GM18505 (cell line): Measurements from ENCODE around the gene TRIM65.
"Not testable (repeated sequence)": the region's sequence is repeated elsewhere in the genome, so short reads cannot be mapped to it uniquely, and the experiment has no call there.

Source experiments
- ATAC-seq: cut with Tn5 transposase; IDR thresholded peaks from one replicate; pipeline ENCODE4 v1.9.1; 2021; ENCODE audit not compliant: unreplicated experiment
- POLR2A ChIP-seq: IDR thresholded peaks from 4 replicates; pipeline ENCODE4 v1.6.1; 2011; ENCODE audit warnings: borderline replicate concordance; ENCODE audit not compliant: insufficient read depth, insufficient read length; ENCODE audit errors: extremely low read depth

TRIM65 gene

DNA sequence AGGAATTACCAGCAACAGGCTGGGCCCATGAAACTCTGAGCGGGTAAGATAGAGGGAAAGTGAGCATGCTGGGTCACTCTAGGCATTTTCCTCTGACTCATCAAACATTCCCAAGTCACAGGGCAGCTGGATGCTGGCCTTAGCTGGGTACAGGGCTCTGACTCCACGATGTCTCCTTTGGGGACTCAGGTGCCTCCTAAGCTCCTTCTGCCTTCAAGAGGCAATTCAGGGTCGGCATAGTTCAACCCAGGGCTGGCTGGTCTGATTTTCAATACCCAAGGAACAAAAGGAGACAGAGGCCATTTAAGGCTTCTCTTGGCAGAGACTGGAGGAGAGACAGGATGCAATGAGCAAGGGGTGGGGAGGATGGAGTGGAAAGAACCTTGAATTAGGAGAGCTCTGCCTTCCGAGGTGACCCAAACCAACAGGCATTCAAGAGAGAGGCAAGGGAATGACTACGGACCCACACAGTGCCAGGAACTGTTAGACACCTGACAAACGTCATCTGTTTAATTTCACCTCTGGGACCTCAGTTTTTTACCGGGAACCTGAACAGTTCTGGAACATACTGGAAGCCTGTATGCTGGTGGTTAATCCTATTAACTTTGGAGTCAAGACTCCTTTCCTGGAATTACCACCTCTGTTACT lies 42.5 kb downstream of the TRIM65 start:
- ATAC-seq = no peak

DNA sequence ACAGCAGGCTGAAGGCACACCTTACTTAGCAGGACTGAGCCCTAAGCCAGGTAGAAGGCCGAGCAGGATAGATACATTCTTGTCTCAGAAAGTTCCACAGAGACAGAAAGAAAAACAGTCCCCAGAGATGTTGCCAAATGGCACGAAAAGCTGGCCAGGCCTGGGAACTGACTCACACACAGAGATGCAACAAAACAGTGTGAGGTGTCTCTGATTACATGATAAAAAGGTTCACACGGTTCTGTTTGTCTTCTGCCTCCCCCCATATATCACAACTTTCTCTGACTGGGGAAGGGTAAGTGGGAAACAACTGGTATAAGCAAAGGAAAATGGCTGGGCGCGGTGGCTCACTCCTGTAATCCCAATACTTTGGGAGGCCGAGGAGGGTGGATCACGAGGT lies 43.3 kb downstream of the TRIM65 start:
- TF ChIP-seq POLR2A = no peak
- ATAC-seq = no peak

More for the DNA sequence above, 42.5 kb downstream of the TRIM65 start:
- TF ChIP-seq POLR2A = no peak

DNA sequence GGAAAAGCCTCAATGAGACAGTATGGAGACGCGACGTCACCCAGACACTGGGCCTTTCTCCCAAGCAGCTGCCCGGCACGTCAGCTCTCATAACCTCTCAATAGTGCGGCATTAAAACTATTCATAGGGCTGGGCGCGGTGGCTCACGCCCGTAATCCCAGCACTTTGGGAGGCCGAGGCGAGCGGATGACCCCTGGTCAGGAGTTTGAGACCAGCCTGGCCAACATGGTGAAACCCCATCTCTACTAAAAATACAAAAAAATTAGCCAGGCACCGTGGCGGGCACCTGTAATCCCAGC lies 45.1 kb downstream of the TRIM65 start:
- ATAC-seq = not testable (repeated sequence)

DNA sequence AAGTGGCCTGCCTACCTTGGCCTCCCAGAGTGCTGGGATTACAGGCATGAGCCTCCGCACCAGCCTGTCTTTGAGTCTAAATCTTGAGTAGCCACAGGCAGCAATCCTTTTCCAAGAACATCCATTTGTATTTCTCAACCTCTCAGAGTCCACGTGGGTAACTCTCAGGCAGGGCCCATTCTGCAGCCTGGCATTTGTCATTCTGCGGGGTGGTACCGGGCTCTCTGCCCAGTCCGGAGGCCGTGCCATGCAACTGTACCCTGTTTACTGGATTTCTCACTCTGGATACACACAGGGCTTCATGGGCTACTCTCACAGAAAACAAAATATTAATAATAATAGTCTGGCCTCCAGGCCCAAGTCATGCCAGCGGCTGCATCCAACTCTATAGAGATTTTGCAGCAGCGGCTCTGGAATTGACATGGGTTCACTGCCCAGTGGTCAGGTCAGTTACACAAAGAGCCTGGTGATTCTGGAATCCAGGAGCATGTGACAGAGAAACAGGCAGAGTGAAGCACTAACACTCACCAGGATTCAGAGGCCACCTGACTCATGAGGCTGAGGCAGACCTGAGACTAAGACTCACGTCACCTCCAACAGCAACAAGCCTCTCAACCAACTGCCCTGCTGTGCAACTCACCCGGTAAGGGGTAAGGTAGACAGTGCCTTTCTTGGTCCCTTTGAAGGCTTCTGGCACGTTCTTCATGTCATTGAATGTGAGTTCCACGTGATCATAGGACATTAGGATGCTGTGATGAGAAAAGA lies 45.6 kb downstream of the TRIM65 start:
- TF ChIP-seq POLR2A = no peak
- ATAC-seq = no peak

DNA sequence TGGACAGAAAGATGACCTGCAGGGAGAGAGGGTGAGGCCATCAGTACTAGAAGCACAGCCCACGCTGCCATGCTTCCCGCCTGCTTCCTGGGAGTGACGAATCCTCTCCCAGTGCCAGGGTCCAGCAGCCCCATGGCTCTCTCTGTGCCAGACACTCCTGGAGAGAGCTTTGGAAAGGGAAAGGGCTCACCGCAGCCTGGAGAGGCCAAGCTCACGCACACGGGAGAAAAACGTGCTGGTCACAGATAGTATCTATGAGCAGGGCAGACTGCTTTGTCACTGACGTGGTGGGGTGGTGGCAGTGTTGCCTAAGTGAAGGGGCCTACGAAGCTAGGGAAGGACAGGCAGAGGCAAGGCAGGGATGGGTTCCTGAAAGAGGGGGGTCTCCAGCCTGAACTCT lies 47.0 kb downstream of the TRIM65 start:
- ATAC-seq = no peak
- no peak for TF ChIP-seq POLR2A

DNA sequence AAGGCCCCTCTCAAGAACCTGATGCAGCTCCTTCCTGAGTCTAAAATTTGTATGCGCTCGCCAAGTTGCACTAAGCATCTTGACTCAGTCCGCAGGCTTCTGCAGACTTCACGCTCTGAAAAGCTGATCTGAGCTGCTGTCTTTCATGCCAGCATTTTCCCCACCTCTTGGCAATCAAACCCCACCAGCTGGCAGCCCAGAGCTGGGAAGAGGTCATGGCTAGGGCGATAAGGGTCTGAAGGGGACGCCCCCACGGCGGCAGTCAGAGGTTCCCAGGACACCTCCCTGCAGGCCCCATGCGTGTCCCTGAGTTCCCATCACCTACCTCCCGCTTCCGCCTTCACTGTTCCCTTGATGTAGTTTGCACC lies 47.5 kb downstream of the TRIM65 start:
- TF ChIP-seq POLR2A = no peak
- ATAC-seq = no peak

DNA sequence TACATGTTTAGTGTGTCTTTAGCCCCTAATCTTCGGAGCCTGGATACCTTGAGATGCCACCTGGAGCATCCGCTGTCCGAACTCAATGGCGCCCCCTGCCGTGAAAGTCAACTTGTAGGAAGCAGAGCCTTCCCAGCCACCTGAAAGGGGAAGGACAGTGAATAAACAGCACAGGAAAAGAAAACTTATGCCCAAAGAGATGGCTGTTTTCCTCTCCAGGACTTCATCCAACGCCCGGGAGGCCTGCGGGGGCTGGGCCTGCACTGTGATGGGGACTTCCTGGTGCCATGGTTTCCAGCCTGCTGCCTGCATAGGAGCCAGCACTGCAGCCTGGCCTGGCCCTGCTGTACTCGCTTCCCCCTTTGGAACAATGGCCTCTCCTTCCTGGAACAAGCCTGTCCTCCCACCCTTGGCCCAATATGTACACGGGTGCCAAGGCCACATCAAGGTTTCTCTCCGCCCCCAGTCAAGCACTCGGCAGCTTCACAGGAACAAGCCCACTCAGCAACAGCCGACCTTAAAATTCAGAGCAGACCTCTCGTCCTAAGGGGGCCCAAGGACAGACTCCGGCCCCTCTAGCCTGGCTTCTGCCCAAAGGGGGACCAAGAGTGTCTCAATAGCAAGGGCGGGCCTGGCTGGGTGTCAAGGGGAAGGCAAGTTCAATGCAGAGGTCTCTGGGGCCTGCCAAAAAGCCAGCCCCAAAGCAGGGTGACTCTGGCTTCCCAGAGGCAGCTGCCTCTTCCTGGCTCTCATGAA lies 48.0 kb downstream of the TRIM65 start:
- no peak for ATAC-seq
- TF ChIP-seq POLR2A = no peak

DNA sequence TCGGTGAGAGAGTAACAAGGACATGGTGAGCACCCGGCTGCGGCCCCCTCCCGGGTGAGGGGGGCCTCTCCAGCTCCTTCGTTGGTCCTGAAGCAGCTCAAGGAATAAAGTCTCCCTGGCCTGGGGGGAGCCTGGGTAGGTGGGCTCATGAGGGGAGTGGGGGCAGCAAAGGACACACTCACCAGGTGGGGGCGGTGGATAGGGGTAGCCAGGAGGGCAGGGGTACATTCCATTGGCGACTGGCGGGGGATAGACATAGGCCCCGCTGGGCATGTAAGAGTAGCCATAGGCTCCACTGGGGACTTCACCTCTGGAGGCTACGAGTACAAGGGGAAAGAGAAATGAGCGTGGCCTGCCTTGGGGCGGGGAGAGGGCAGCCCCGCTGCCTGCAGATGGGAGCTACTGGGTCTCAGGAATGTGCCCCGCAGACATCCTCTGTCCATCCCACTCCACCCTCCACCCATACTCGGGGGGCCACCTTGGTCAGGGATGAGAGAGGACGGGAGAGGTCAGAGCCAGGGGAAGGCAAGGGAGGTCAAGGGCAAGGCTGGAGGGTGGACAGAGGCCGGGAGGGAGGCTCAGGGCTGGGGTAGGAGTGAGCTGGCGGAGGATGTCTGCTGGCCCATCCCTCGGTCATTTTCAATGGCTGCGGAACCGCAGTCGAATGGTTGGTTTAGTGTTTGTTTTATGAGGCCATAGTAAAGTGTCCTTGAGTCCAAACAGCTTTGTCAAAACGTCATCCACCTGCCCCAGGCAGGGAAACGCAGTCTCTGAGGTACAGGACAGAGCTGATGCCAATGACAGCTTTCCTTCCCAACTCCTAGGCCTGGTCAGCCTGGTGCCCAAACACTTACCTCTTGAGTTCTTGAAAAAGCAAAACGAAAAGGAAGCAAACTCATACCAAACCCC lies 48.9 kb downstream of the TRIM65 start:
- no peak for TF ChIP-seq POLR2A
- no peak for ATAC-seq

DNA sequence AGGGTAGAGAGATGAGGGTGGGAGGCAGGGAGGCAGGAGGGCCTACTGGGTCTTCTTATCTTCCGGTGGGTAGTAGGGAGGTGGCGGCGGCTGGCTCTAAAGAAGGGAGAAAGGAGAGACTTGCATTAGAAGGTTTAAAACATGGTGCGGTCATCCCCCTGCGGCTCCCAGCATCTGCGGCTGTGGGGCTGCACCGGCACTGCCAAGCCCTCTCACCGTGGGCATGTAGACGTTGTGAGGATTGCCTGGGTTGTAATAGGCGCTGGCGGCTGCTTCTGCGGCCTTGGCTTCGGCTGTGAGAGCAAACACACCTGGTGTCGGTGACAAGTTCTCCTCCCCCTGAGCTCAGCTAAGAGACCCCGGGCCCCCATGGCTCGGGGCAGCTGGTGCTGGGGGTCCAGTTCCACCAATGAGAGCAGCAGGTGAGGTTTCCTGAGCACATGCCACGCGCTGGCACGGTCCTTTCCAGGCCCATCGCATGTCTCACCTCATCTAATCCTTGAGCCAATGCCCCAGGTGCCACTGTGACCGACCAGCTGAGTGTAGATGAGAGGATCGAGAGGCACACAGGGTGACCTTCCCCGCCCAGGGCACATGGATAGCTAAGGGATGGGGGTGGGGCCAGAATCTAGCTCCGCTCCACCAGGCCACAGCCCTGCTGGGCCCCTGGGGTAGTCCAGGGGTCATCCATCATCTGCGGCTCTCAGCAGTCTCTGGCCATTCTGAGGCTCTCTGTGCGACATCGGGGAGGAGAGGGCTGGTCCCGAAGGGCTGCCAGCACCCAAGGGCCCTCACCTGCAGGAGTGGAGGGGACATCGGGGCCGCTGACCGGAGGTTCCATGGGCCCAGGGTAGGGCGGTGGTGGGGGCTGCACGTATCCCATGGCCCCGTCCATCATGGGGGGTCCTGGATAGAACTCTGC lies 49.8 kb downstream of the TRIM65 start:
- ATAC-seq = no peak
- TF ChIP-seq POLR2A = no peak

DNA sequence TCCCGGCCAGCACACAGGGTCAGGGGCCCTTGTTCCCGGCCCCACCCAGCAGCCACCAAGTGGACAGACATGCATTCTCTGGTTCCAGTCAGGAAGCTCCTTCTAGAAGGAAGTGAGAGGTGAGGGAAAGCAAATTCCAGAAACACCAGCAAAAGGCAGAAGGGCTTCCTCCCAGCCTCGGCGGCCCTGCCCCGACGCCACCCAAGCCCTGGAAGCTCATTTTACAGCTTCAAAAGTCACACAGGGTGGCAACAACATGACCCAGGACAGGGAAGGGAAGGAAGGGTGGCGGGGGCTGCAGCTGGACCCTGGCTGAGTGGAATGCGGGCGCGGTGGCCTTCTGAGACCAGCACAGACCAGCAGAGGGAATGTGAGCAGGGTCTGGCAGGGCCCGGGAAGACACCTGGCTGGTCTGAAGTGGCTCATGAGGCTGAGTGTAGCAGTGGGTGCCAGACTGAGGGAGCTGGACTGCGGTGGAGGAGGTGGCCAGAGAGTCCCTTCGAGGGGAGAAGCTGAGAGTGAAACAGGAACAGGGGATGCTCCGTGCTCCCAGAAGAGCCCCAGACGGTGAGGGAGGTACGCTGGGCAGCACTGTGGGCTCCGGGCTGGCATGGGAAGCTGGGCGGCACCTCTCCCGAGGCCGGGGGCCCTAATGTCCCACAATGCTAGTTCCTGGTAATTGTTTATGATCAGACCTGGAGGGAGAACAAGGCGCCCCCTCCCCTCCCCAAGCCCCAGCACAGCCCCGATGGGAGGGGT lies 50.6 kb downstream of the TRIM65 start:
- TF ChIP-seq POLR2A = no peak
- no peak for ATAC-seq

DNA sequence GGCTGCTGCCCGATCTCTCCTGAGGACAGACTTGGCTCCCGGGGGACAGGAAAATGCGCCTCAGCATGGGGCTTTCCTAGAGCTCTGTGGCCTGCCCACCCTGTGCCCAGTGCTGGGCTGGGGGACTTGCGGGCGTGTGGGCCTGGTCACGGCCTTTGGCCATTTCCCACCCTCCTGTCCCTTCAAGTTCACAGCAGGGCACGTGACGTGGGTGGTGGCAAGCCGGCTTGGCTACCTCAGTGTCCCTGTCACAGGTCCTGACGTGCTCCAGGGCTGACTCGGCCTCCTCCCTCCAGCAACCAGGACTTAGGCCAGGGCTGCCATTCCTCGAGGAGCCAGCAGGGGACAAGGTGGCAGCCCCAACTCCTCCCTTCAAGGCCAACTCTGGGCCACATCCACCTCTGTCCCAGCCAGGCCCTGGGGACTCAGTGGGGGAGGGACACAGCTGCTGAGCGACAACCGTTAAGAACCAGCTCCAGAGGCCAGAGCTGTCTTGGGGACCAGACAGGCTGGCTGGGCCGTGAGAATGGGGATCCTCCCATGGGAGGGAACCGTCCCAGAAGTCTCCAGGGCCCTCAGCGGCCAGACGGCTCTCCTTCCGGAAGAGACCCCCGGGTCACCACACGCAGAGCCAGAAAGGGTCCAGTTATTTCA lies 51.6 kb downstream of the TRIM65 start:
- TF ChIP-seq POLR2A = peak; percentile 27
- peak; percentile 60 for ATAC-seq

DNA sequence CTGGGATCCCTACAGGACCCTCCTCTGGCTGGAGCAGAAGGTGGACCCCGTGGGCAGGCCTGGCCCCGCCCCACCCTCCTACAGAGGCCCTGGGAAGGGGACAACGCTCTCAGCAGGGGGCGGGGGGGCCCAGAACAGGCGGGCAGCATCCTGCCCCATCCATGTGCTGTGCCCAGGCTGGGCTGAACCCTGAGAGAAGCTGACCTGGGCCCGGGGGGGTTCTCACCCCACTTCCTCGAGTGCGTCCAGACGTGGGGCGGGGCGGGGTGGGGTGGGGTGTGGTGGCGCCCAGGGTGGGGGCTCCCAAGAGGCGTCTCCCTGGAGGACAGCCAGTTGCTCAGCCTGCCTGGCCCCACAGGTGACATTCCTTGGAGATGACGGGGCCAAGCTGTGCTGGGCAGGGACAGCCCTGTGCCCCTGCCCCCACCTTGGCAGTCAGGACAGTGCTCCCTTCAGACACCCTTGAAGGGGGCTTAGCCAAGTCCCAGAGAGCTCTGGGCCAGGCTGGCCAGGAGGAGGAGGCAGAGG lies 52.2 kb downstream of the TRIM65 start:
- ATAC-seq = no peak
- TF ChIP-seq POLR2A = no peak
